Astrocyte (in vitro differentiated cells and primary cell): ENCODE results near the gene GBGT1. TPM values are rescaled to one million over a fixed set of nuclear protein-coding genes. Genes with fewer than 3 reads are reported as not detected.

Experiments used
- DNase-seq: peaks from one replicate; pipeline ENCODE4 v3.0.0-alpha.2; 2010; ENCODE audit warnings: low read depth
- FAIRE-seq: peaks from 2 replicates; lab custom pipeline; 2011; peaks lifted over from hg19 to GRCh38; lab: Jason Lieb, UNC
- H2AFZ ChIP-seq: 2 replicates; pipeline ENCODE4 v1.6.0; 2012; ENCODE audit warnings: low read depth, low read length, inconsistent platforms
- H3K27ac ChIP-seq: 2 replicates; pipeline ENCODE4 v1.5.1; 2011; ENCODE audit warnings: low read depth, low read length, inconsistent platforms
- H3K27me3 ChIP-seq: 2 replicates; pipeline ENCODE4 v1.6.0; 2011; ENCODE audit warnings: low read length, inconsistent platforms; ENCODE audit not compliant: insufficient read depth
- H3K36me3 ChIP-seq: 2 replicates; pipeline ENCODE4 v1.5.1; 2011; ENCODE audit warnings: low read length, inconsistent platforms; ENCODE audit not compliant: insufficient read depth
- H3K4me1 ChIP-seq: 2 replicates; pipeline ENCODE4 v1.5.1; 2011; ENCODE audit warnings: low read length, inconsistent platforms; ENCODE audit not compliant: insufficient read depth
- H3K4me2 ChIP-seq: 2 replicates; pipeline ENCODE4 v1.6.0; 2012; ENCODE audit warnings: low read length, inconsistent platforms
- H3K4me3 ChIP-seq: 2 replicates; pipeline ENCODE4 v1.5.1; 2011; ENCODE audit warnings: low read depth, mild to moderate bottlenecking, low read length, inconsistent platforms; ENCODE audit not compliant: insufficient read depth
- H3K79me2 ChIP-seq: 2 replicates; pipeline ENCODE4 v1.6.0; 2012; ENCODE audit warnings: mild to moderate bottlenecking, low read length, inconsistent platforms; ENCODE audit not compliant: insufficient read depth
- H3K9ac ChIP-seq: 2 replicates; pipeline ENCODE4 v1.6.0; 2012; ENCODE audit warnings: mild to moderate bottlenecking, low read length, inconsistent platforms
- H3K9me3 ChIP-seq: 2 replicates; pipeline ENCODE4 v1.5.1; 2012; ENCODE audit warnings: low read depth, mild to moderate bottlenecking, low read length, inconsistent platforms; ENCODE audit not compliant: insufficient read depth
- H4K20me1 ChIP-seq: 2 replicates; pipeline ENCODE4 v1.6.0; 2012; ENCODE audit warnings: low read length, inconsistent platforms; ENCODE audit not compliant: insufficient read depth
- H3K27ac Mint-ChIP-seq: one replicate; pipeline ENCODE4 v1.8.0; 2021; ENCODE audit warnings: mild to moderate bottlenecking, mixed read lengths; ENCODE audit not compliant: unreplicated experiment
- H3K27me3 Mint-ChIP-seq: one replicate; pipeline ENCODE4 v1.8.0; 2021; ENCODE audit warnings: low read depth, mixed read lengths; ENCODE audit not compliant: unreplicated experiment
- H3K36me3 Mint-ChIP-seq: one replicate; pipeline ENCODE4 v1.8.0; 2021; ENCODE audit warnings: low read depth, mixed read lengths; ENCODE audit not compliant: unreplicated experiment
- H3K4me1 Mint-ChIP-seq: one replicate; pipeline ENCODE4 v1.8.0; 2021; ENCODE audit warnings: low read depth, mixed read lengths; ENCODE audit not compliant: unreplicated experiment
- H3K4me3 Mint-ChIP-seq: one replicate; pipeline ENCODE4 v1.8.0; 2021; ENCODE audit warnings: mild to moderate bottlenecking, moderate library complexity, mixed read lengths; ENCODE audit not compliant: unreplicated experiment
- H3K9me3 Mint-ChIP-seq: one replicate; pipeline ENCODE4 v1.8.0; 2021; ENCODE audit warnings: mild to moderate bottlenecking, mixed read lengths; ENCODE audit not compliant: unreplicated experiment
- CTCF ChIP-seq: IDR thresholded peaks from 2 replicates; pipeline ENCODE4 v1.5.1; 2011; ENCODE audit warnings: low read depth, mild to moderate bottlenecking, inconsistent platforms, low read length, moderate library complexity; ENCODE audit not compliant: insufficient read depth
- EZH2 ChIP-seq: IDR thresholded peaks from 2 replicates; pipeline ENCODE4 v1.6.1; 2012; ENCODE audit warnings: mild to moderate bottlenecking, low read length, inconsistent platforms; ENCODE audit not compliant: insufficient read depth
- total RNA-seq: library from RNA; stranded (reverse); gene quantifications from 2 replicates; pipeline ENCODE4 v1.2.1, GENCODE V29; 2021

Gene GBGT1
- total RNA-seq, 1 donor from 2014 or later, result 8.5 TPM

- Histone ChIP-seq H2AFZ (no peak overlapping the region), H3K4me1 (no peaks in the 10 kb centered on the region), H3K9me3 (no peaks in the 10 kb centered on the region), H3K4me2 (no peak overlapping the region), H3K27ac (no peak overlapping the region), H3K36me3 (no peaks in the 10 kb centered on the region), H3K79me2 (no peaks in the 10 kb centered on the region), H3K27me3 (peaks cover 10% of the 10 kb centered on the region), H3K9ac (no peak overlapping the region), H3K4me3 (no peak overlapping the region), H4K20me1 (no peaks in the 10 kb centered on the region)
- TF ChIP-seq EZH2, result no peak
- no peak for TF ChIP-seq CTCF
- FAIRE-seq (no peak), DNase-seq (no peak)
- peaks cover 13% of the 10 kb centered on the region for H3K4me1 Mint-ChIP-seq
- peaks cover 16% of the 10 kb centered on the region for H3K27me3 Mint-ChIP-seq
- no peak overlapping the region for H3K4me3 Mint-ChIP-seq
- H3K9me3 Mint-ChIP-seq, result no peaks in the 10 kb centered on the region
- no peak overlapping the region for H3K27ac Mint-ChIP-seq
- H3K36me3 Mint-ChIP-seq, result no peaks in the 10 kb centered on the region
These were observed 5.4 kb upstream of the GBGT1 start for GRCh38 chr9:133169102-133169501.

- Histone ChIP-seq H4K20me1 (no peaks in the 10 kb centered on the region), H3K27me3 (peaks cover 10% of the 10 kb centered on the region), H2AFZ (no peak overlapping the region), H3K9me3 (no peaks in the 10 kb centered on the region), H3K27ac (no peak overlapping the region), H3K36me3 (no peaks in the 10 kb centered on the region), H3K9ac (no peak overlapping the region), H3K4me2 (no peak overlapping the region), H3K4me1 (peaks cover 2% of the 10 kb centered on the region), H3K4me3 (no peak overlapping the region), H3K79me2 (no peaks in the 10 kb centered on the region)
- no peak for FAIRE-seq
- Mint-ChIP-seq H3K27me3 (peaks cover 10% of the 10 kb centered on the region), H3K27ac (peak overlapping the region; percentile 90), H3K4me1 (peaks cover 13% of the 10 kb centered on the region), H3K36me3 (no peaks in the 10 kb centered on the region), H3K9me3 (no peaks in the 10 kb centered on the region), H3K4me3 (no peak overlapping the region)
- no peak for DNase-seq
- no peak for TF ChIP-seq CTCF
- TF ChIP-seq EZH2, result no peak
These were observed 4.7 kb upstream of the GBGT1 start for GRCh38 chr9:133168432-133168831.

GRCh38 chr9:133167769-133168168 lies 4.1 kb upstream of the GBGT1 start:
- Mint-ChIP-seq H3K27ac (no peak overlapping the region), H3K27me3 (peaks cover 7% of the 10 kb centered on the region), H3K9me3 (no peaks in the 10 kb centered on the region), H3K4me3 (no peak overlapping the region), H3K4me1 (peaks cover 13% of the 10 kb centered on the region), H3K36me3 (no peaks in the 10 kb centered on the region)
- no peak overlapping the region for H3K4me3 ChIP-seq
- H3K9me3 ChIP-seq, result no peaks in the 10 kb centered on the region
- peaks cover 13% of the 10 kb centered on the region for H3K27me3 ChIP-seq
- no peaks in the 10 kb centered on the region for H4K20me1 ChIP-seq
- H3K36me3 ChIP-seq, result no peaks in the 10 kb centered on the region
- no peak overlapping the region for H3K27ac ChIP-seq
- DNase-seq, result no peak
- peaks cover 2% of the 10 kb centered on the region for H3K4me1 ChIP-seq
- H3K4me2 ChIP-seq, result no peak overlapping the region
- FAIRE-seq, result no peak
- H3K79me2 ChIP-seq, result no peaks in the 10 kb centered on the region
- no peak overlapping the region for H2AFZ ChIP-seq
- TF ChIP-seq CTCF, result no peak
- no peak for TF ChIP-seq EZH2
- no peak overlapping the region for H3K9ac ChIP-seq
